HG02884 (cell line): Measurements from ENCODE around the gene TAPT1.
"Not testable (repeated sequence)": the region's sequence is repeated elsewhere in the genome, so short reads cannot be mapped to it uniquely, and the experiment has no call there.

ENCODE experiments used
- ATAC-seq: cut with Tn5 transposase; IDR thresholded peaks from one replicate; pipeline ENCODE4 v1.9.1; 2021; ENCODE audit warnings: mild to moderate bottlenecking, moderate library complexity; ENCODE audit not compliant: unreplicated experiment

Gene TAPT1

DNA sequence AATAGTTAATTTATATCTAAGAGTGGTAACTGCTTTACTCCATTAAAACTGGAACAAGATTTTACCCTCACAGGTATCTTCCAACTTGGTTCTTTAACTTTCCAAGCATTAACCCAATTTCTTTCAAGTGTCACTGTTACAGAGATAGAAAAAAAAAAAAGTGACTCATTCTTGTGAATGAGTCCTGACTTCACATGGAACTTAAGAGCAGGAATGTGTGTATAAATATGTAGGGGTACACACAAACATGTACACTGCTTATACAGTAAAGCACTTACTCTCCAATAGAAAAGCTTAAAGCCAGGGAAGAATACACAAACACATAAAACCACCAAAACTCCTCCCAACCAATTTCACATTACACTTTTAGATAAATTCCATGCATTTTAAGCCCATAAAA lies 38.8 kb downstream of the TAPT1 start:
- ATAC-seq: no peak

DNA sequence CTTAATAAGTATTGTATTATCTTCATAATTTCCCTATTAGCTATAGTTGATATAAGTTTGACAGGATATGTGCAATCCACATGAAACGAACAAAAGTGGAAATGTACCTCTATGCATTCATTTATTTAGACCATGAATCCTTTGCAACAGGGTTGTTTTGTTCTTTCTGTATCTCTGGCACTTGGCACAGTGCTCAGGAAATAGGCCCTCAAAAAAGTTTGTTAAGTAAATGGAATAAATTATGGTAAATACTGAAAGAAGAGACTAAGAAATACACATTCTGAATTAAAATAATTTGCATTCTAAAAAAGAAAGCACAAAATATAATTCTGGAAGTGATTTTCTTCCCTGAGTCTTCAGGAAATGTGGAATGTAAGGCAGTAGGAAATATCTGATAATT lies 39.3 kb downstream of the TAPT1 start:
- no peak for ATAC-seq

DNA sequence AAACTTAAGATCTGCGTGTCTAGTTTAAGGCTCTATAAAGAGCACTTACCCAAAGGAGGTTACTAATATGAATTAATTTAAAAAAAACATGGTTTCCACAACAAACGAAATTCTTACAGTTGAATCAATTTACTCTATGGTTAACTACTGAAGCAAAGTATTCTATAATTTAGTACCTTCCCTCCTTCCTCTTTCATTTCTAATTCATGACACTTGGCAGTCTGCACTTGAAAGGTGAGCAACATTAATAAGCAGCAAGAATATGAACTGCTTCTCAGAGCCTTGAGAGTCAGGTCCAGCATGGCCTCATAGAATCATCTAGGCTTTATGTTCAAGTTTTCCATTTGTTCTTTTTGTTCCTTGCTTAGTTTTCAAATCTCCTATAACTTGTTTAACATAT lies 42.7 kb downstream of the TAPT1 start:
- ATAC-seq: no peak

DNA sequence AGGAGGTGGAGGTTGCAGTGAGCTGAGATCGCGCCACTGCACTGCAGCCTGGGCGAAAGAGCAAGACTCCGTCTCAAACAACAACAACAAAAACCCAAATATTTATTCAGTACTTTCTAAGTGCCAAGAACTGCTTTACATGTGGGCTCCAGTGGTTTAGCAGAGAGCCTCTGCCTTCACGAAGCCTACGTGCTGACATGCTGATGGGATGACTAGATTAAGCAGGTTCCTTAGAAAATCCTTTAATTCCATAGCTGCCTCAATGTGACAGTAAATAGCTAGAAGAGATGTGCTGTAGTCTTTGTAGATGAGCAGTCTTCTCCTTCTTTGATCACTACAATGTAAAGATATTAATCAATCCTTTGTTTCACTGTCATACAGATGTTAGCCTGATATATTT lies 49.6 kb downstream of the TAPT1 start:
- ATAC-seq: no peak

DNA sequence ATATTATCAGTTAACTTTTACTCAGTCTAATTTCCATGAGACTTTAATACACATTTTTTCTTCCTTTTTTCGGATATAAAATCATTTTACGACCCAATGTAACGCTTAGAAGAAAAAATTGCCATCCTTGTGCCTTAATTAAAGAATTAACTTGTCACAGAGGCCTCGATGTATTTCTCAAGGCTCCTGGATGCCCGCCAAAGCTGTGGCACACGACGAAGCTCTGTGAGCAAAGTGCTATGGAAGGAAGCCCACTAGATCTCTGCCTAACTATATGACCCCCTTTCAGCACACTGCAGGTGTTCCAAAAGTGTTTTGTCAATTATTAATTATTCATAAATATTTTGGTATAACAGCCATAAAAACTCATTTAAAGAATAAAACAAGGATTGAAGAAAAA lies 54.4 kb downstream of the TAPT1 start:
- no peak for ATAC-seq

DNA sequence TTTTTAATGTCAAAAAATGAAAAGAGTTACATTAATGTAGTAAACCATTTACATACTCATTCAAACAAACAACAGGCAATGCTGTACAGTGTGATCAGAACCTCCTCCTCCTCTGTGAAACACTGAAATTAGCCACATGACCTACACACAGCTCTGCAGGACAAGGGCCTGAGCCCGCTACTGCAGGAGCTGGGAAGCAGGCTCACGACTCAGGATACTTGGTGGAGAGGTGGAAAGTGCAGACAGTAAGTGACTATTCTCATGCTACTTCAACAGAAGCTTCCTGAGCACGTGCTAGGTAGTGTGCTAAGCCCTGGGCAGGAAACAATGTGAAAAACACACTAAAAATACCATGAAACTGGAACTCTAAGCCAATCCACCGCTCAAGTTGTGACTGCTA lies 56.8 kb downstream of the TAPT1 start:
- ATAC-seq: no peak

DNA sequence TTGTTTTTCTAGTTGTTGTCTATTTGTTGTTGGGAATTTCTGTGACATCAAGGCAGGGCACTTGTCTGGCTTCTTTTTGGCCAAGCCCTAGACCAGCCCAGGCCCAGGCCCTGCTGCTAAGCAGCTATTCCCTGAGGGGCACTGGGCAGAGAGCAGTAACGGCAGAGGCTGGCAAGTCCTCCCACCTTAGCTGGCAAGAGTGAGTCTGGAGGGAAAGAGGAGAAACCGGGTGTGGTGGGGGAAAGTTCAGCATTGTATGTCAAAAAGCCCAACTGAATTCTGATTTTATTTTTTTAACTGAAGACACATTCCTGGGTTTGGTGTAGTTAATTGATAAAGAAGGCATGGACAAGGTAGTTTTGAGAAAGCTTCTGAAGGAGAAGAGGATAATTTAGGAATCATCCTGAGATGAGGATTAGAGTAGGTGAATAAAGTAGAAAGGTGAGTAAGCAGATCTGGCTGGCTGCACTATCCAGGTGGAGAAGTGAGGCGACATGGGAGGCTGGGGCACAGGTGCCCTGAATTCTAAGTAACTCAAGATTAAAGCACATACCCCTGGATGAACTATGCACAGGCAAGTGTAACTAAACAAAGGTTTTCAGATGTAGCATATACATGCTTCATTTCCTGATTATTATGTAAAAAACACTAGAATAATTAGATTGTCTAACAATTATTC lies 57.4 kb downstream of the TAPT1 start:
- no peak for ATAC-seq

DNA sequence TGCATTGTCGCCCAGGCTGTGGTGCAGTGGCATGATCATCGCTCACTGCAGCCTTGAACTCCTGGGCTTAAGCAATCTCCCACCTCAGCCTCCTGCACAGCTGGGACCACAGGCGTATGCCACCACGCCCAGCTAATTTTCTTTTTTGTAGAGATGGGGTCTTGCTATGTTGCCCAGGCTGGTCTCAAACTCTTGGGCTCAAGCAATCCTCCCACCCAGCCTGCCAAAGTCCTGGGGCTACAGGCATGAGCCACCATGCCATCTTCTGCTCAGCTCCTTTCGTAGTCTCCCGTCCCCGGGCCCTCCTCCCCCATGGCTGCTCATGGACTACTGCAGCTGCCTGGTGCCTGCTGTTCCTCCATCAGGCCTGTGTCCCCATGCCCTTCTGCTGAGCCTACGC lies 58.1 kb downstream of the TAPT1 start:
- no peak for ATAC-seq

DNA sequence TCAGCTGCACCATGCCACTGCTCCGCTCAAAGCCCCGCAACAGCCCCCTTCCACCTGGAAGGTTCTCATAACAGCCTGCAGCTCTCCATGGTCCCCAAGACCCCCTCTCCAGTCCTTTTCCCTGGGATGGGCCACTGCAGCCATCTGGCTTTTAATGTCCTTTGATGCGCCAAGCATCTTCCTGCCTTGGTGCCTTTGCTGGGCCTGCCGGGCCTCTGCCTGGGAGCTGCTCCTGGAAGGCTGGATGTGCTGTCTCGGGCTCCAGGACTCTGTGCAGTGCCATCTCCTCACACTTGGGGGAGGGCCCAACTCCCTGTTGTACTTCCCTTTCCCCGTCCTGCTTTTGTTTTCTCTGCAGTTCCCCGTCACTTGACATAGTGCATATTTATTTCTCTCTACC lies 60.3 kb downstream of the TAPT1 start:
- no peak for ATAC-seq

DNA sequence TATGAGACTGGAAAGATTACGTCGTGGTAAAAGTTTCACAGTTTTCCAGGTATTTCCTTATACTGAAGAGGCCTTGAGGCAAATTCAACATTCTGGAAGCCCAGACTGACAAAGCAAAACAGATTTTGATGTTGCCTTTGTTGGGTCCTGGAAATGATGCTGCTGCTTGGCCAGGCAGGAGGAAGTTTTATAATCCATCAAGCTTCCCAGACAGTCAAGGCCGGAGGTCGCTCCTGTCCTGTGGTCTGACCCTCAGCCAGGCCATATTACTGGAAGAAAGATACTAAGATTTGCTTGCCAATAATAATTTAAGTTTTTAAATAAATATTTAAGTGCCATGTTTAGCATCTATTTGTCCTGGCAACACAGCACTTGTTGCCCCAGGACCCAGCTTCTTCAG lies 63.4 kb downstream of the TAPT1 start:
- ATAC-seq: no peak

DNA sequence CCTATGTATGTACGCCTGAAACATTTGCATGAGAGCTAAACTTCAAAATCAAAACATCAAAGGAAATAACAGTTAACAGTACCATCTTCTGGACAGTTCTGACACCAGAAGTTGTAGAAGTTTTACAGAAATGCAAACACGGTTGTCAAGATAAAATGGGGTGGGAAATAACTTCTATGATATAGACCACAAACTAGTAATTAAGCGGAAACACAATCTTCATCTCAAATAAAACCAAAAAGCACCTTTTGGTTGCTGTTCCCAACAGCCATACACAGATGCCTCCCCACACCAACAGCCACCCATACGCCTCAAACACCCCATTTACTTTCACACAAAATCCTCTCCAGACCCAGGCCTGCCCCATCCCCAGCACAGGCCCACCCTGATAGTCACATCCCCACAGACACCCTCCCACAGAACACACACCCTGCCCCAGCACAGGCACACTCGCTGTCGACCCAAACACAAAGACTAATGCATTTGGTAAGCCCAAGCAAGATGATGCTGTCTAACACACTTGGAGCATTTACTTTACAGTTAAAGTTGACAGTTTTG lies 64.3 kb downstream of the TAPT1 start:
- no peak for ATAC-seq

DNA sequence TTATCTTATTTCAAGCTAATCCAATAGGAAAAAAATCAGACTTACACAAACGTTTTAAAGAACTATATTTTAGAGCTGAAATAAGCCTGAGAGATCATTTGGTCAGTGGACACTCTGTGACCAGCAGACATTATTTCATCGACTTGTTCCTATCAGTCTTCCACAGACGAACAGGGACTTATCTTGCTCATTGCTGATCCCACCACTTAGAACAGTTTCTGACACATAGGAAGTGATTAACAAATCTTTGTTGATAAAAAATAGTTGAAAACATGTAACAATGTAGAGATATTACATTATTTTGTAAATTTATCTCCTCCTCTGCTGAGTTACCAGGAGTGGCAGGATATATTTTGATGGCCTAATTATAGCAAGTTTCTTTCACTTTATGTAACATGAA lies 65.8 kb downstream of the TAPT1 start:
- no peak for ATAC-seq

DNA sequence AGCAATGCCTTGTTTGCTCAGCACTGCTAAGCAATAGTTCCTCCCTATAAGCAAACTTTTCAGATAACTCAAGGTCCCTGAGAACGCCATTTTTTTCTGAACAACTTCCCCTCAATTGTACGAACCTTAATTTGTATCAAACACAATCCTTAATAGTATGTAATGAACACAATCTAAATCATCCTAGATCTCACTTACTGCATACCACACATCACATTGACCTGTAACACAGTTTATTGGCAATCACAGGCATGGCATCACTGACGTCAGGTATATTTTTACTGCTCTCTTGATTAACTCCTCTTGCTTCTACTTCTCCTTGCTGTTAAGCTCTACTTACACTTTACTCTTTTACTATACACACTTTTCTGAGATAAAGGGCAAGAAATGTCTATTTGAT lies 67.0 kb downstream of the TAPT1 start:
- ATAC-seq: no peak

DNA sequence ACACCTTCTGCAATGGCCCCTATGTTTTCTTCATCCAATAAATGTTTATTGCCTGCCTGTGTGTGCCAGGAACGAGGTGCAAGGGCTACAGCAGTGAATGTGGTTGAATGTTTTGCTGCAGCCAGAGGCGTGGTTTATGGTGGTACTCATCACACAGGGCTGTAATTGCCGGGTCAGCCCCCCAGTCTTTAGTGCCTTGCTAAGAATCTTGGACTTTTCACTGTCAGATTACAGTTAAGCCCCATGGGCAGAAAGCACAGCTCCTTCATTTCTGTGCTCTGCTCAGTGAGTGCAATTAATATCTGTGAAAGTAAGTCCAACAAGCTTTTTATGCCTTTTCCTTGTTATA lies 67.8 kb downstream of the TAPT1 start:
- no peak for ATAC-seq

DNA sequence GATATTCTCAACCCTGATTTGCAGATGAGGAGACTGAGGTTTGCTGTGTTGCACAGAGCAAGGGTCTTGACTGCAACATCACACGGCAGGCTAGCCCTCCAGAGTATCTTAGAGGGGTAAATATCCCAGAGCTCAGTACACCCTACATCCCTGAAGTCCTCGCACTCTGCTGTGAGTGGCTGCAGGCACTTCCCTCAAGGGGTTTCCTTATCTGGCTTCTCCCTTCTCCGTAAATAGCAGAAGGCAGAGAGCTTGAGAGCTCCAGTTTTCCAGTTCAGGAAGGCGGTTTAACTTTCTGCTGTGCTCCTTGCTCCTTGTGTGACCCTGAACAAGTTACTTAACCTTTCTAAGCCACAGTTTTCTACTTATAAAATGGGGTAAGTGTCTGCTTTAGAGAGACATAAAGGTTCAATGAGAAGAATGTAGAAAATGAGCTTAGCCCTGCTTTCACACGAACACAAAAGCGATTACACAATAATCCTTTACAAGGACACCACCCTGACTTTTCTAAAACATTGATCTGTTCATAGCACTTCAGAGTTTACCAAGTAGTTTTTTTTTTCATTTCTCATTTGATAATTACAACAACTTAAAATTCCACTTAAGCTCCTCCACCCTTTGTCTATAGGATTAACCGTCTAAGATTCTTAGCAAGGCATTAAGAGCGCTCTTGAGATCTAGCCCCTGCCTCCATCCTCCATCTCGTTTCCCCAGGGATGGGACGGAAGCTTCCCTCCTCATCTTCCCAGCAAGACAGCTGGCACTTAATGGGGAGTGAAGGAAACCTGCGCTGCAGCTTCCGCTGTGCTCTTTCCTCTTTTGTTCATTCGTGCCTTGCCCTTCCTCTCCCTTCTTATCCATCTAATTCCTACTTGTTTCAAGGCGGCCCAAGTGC lies 68.4 kb downstream of the TAPT1 start:
- ATAC-seq: no peak

DNA sequence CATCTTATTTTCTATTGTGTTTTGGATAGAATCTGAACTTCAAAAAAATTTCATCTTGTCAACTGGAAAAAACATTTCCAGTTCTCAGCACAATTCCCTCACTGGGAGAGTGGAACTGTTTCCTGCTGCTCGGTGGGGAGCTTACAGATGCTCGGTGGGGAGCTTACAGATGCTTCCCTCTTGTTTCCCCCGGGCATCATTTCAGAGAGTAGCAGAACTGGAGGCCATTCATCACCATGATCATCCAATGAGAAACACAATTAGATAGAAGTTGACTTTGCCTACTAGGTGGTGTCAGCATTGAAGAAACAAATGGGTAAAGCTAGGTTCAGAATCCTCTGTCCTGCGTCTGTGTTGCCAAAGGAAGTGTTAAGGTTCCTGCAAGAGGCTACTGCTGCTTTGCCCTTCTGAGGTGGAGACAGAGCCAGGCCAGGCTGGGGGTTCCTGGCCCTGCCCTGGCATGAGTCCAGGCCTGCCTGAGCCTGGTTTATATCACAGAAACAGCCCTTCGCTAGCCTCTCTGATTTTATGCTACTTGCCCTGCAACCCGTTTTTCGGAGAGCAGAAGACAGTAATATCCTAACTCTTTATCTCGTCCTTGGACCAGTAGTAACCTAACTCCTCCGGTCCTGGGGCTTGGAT lies 70.6 kb downstream of the TAPT1 start:
- ATAC-seq: no peak

DNA sequence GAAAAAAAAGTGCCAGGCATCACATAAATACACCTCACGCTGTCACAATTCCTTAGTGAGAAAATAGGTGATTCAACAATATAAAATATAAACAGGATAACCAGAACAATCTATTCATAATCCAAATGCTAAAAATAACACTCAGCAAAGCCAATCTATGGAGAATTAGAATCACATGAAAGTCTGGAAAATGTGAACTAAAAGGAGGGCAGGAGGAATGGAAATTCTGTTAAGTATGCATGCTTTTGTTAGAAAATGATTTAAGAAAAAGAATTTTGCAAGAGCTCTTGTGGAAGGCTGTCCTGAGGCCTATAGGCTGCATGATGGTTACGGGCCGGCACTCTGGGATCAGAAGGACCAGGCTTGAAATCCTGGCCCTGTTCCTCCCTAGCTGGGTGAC lies 71.8 kb downstream of the TAPT1 start:
- ATAC-seq: no peak

DNA sequence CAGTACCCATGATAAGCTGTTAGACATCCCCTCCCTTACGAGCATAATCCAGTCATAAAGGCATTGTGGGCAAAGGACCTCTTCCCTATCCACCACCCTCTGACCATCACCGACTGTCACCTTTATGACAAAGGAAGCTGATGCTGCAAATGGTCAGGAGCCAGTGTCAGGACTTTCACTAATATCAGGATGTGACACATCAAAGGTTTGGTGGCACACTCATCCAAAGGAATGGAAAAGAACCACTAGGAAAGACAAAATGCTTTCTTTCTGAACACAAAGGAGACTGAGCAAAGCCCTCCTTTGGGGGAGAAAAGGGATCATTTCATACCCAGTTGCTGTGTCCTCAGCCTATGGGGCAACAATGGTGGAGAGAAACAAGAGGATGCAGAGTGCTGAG lies 75.6 kb downstream of the TAPT1 start:
- no peak for ATAC-seq

DNA sequence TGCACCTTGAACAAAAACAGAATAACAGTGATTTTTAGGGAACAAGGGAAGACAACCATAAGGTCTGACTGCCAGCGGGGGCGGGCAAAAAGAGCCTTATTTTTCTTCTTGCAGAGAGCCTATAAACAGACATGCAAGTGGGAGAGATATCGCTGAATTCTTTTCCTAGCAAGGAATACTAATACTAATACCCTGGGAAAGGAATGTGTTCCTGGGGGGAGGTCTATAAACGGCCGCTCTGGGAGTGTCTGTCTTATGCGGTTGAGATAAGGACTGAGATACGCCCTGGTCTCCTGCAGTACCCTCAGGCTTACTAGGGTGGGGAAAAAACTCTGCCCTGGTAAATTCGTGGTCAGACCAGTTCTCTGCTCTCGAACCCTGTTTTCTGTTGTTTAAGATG lies 81.4 kb downstream of the TAPT1 start:
- not testable (repeated sequence) for ATAC-seq

DNA sequence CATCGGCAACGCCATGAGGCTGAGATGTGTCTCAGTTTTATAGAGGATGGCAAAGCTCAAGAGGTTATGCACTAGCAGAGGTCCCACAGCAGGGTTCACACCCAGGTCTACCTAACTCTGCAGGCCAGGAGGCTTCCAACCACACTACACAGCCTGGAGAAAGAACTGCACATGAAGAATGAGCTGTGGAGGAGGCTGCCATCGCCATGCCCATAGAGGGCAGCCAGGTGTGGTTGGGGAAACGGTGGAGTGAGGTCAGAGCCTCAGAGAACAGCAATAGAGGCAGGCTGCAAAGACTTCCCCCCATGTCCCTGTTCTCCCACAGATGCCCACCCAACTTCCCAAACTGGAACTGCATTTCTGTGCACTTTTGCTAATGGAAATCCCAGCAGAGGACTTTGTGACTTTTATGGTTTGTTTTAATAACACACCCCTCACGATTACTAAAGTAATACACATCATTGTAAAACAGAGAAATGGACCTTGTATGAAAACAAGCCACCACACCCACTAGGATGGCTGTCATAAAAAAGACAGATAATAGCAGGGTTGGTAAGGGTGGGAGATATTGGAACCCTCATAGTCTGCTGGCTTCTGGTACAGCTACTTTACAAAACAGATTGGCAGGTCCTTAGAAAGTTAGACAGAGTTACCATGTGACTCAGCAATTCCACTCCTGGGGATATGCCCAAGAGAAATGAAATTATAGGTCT lies 83.5 kb downstream of the TAPT1 start:
- no peak for ATAC-seq

DNA sequence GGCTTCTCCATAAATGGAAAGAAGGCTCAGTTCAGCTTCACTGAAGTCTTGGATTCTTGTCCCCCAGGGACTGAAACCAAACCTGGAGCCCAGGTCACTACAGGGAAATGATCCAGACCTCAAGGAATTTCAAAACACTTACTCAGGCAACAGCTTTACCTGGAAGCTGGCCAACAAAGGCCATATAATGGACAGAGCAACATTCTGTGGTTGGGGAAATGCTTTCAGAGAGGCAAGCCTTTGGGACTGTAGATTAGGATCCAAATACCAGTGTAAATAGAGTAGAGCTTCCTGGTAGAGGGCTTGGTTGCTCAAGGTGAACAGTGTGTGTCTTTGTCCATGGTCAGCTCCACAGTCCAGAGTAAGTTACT lies 85.4 kb downstream of the TAPT1 start:
- no peak for ATAC-seq
